NT2/D1 (cell line): Measurements from ENCODE around the gene SERINC2.

Source experiments
- DNase-seq: peaks from one replicate; pipeline ENCODE4 v3.0.0-alpha.2; 2011; ENCODE audit warnings: low read depth, low spot score
- H3K27me3 ChIP-seq: 2 replicates; pipeline ENCODE4 v1.6.0; 2011; ENCODE audit warnings: mild to moderate bottlenecking; ENCODE audit not compliant: insufficient read length, insufficient read depth
- H3K36me3 ChIP-seq: 2 replicates; pipeline ENCODE4 v1.6.1; 2011; ENCODE audit warnings: mild to moderate bottlenecking, low read length, mixed read lengths; ENCODE audit not compliant: insufficient read depth, insufficient read length
- H3K4me1 ChIP-seq: 2 replicates; pipeline ENCODE4 v1.5.1; 2011; ENCODE audit not compliant: insufficient read depth, insufficient read length
- H3K4me3 ChIP-seq: 2 replicates; pipeline ENCODE4 v1.5.1; 2011; ENCODE audit warnings: low read depth; ENCODE audit not compliant: insufficient read length
- H3K9ac ChIP-seq: 2 replicates; pipeline ENCODE4 v1.6.0; 2011; ENCODE audit warnings: low read depth; ENCODE audit not compliant: insufficient read length
- H3K9me3 ChIP-seq: 2 replicates; pipeline ENCODE4 v1.5.1; 2011; ENCODE audit warnings: mild to moderate bottlenecking, low read length; ENCODE audit not compliant: insufficient read depth
- SUZ12 ChIP-seq: IDR thresholded peaks from 2 replicates; pipeline ENCODE4 v1.6.1; 2011; ENCODE audit not compliant: insufficient read length, insufficient read depth; ENCODE audit errors: extremely low read depth
- YY1 ChIP-seq: IDR thresholded peaks from 2 replicates; pipeline ENCODE4 v1.6.1; 2011; ENCODE audit not compliant: insufficient read length, insufficient read depth
- ZNF274 ChIP-seq: IDR thresholded peaks from 2 replicates; pipeline ENCODE4 v1.6.1; 2011; ENCODE audit warnings: mild to moderate bottlenecking, low read depth, low read length

SERINC2 gene

DNA sequence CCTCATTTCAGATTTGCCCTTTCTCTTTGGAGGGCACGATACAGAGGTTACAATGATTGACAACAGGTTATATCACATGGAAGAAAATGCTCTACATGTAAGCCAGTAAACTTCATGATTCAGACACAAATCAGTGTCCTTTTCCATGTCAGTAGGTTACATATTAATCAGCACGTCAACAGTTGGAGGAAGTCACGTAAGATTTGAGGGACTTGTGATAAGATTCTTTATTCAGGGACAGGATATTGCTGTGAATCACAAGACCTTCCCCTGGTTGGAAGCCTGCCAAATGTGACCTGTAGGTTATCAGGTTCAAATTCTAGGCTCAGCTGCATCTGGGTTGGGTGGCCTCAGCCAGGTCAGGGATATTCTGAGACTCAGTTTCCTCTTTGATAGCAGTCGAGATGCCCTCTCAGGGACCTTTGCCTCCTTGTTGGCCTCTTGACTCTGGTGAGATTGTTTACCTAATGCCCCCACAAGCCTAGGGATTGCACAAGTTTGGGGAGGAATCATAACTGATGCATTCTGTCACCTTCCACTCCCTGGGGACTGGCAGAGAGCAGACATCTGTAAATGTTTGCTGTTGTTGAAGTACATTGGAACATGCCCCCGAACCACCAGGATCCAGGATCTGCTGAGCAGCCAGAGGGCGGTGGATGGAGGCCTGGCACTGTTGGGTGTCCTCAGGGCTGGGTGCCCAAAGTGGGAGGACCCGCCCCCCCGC is 31.9 kb downstream of the SERINC2 start:
- no peak overlapping the region for H3K4me3 ChIP-seq
- H3K9ac ChIP-seq: no peak overlapping the region
- no peaks in the 10 kb centered on the region for H3K27me3 ChIP-seq
- TF ChIP-seq YY1 (no peak), SUZ12 (no peak), ZNF274 (no peak)
- DNase-seq: no peak
- H3K4me1 ChIP-seq: peaks cover 4% of the 10 kb centered on the region
- no peaks in the 10 kb centered on the region for H3K36me3 ChIP-seq
- peaks cover 17% of the 10 kb centered on the region for H3K9me3 ChIP-seq

DNA sequence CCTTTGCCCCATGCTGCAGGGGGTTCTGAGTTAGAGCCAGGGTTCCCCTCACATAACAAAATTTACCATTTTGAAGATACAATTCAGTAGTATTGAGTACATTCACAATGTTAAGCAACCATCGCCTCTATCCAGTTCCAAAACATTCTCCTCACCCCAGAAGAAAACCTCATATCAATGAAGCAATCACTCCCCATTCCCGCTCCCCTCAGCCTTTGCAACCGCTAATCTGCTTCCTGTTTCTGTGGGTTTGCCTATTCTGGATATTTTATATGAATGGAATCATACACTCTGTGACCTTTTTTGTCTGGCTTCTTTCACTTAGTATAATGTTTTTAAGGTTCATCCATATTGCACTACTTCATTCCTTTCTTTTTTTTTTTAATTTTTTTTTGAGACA is 32.9 kb downstream of the SERINC2 start:
- no peak for TF ChIP-seq YY1
- no peak for TF ChIP-seq ZNF274
- TF ChIP-seq SUZ12: no peak
- peaks cover 17% of the 10 kb centered on the region for H3K9me3 ChIP-seq
- DNase-seq: no peak

DNA sequence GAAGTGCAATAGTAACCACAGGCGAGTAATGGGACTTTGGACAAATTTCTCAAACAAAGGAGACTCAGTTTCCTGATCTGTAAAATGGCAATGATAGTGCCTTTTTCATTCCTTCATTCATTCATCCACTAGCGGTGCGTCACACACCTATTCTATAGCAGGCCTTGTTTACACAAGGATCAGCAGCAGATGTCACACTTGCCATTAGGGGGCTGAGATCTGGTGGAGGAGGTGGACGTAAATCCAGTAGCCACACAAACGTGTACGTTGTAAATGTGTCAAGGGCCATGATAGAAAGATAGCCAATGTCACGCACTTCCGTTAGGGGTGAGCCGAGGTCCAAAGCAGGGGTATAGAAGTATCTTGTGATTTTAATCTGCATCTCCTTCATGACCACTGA is 34.2 kb downstream of the SERINC2 start:
- Histone ChIP-seq H3K27me3 (no peaks in the 10 kb centered on the region), H3K4me1 (no peaks in the 10 kb centered on the region), H3K36me3 (no peaks in the 10 kb centered on the region), H3K9ac (no peak overlapping the region), H3K4me3 (no peak overlapping the region), H3K9me3 (peaks cover 23% of the 10 kb centered on the region)
- no peak for DNase-seq
- no peak for TF ChIP-seq SUZ12
- no peak for TF ChIP-seq YY1
- TF ChIP-seq ZNF274: no peak

More for the DNA sequence above, 32.9 kb downstream of the SERINC2 start:
- Histone ChIP-seq H3K4me3 (no peak overlapping the region), H3K27me3 (no peaks in the 10 kb centered on the region), H3K36me3 (no peaks in the 10 kb centered on the region), H3K9ac (no peak overlapping the region), H3K4me1 (peaks cover 1% of the 10 kb centered on the region)

DNA sequence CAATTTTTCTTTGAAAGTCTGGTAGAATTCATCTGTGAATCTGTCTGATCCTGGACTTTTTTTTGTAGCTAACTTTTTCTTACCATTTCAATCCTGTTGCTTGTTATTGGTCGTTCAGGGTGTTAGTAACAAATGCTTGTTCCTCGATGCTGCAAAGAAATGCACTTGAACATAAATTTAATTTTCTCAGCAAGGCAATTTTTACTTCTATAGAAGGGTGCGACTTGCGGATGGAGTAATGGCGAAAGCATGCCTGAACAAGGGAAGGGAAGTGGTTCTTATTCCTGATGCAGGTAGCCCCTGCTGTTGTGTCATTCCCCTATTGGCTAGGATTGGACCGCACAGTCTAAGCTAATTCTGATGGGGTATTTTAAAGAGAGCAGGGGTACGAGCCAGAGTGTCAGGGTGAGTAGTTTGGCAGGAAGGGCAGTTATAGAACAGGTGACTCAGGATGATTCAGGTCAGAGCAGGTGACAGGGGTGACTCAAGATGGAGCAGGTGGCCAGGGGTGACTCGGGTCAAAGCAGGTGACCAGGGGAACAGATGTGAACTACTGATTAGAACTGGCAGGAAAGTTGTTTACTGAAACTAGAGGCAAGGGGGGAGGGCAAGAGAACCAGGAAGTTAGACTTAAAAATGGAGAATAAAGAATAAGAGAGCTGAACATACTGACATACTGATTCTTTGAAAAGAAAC is 40.5 kb downstream of the SERINC2 start:
- Histone ChIP-seq H3K36me3 (no peaks in the 10 kb centered on the region), H3K27me3 (no peaks in the 10 kb centered on the region), H3K9me3 (peaks cover 58% of the 10 kb centered on the region), H3K4me3 (no peak overlapping the region), H3K4me1 (no peaks in the 10 kb centered on the region), H3K9ac (no peak overlapping the region)
- no peak for TF ChIP-seq SUZ12
- no peak for TF ChIP-seq YY1
- no peak for TF ChIP-seq ZNF274
- DNase-seq: no peak

DNA sequence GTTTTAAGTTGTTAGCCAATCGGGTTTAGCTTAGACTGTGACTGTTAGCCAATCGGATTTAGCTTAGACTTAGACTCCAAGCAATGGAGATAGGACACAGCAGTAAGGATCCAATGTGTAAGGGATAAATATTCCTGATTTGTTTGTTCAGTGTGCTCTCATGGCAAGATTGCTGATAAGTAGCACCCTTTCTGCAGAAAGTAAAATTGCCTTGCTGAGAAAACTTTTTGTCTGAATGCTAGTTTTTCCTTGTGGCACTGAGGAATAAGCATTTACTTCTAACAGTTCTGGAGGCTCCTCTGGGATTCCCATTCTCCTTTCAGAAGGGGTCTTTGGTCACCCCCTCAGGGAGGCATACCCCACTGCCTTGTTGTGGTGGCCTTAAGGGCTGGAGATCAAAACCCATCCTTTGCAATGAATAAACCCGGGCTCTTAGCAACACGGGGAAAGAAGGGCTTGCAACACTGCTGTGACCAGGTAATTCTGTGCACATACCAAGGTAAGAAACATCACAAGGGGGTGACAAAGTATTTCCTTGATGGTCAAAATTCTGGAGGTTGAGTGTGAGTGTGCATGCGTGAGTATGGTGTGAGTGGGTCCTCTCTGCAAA is 45.4 kb downstream of the SERINC2 start:
- Histone ChIP-seq H3K36me3 (no peaks in the 10 kb centered on the region), H3K4me3 (no peak overlapping the region), H3K9ac (no peak overlapping the region), H3K27me3 (no peaks in the 10 kb centered on the region), H3K4me1 (no peaks in the 10 kb centered on the region), H3K9me3 (peaks cover 59% of the 10 kb centered on the region)
- TF ChIP-seq YY1 (no peak), SUZ12 (no peak), ZNF274 (no peak)
- no peak for DNase-seq

DNA sequence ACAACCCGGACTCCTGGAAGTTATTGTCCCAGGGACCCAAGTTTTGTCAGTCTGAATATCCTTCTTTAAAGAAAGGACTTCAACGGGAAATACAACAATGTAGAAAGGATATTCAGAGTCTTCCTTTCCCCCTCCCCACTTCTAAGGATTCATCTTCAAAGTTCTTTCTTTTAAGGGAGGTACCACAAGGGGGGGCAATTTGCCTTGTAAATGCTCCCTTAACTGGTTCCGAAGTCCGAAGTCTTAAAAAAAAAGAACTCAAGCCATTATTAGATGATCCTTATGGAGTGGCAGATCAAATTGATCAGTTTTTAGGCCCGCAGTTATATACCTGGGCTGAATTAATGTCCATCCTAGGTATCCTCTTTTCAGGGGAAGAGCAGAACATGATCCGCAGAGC is 47.0 kb downstream of the SERINC2 start:
- Histone ChIP-seq H3K27me3 (no peaks in the 10 kb centered on the region), H3K4me1 (no peaks in the 10 kb centered on the region), H3K9ac (no peak overlapping the region), H3K4me3 (no peak overlapping the region), H3K9me3 (peaks cover 43% of the 10 kb centered on the region), H3K36me3 (no peaks in the 10 kb centered on the region)
- DNase-seq: peak; percentile 46
- TF ChIP-seq SUZ12: no peak
- TF ChIP-seq ZNF274: no peak
- no peak for TF ChIP-seq YY1
